GM21737 (cell line): ENCODE measurements around the gene VEZT.
"Not testable (repeated sequence)": the region's sequence is repeated elsewhere in the genome, so short reads cannot be mapped to it uniquely, and the experiment has no call there.

Experiments
- ATAC-seq: cut with Tn5 transposase; IDR thresholded peaks from one replicate; pipeline ENCODE4 v1.9.1; 2021; ENCODE audit warnings: mild to moderate bottlenecking, moderate library complexity; ENCODE audit not compliant: unreplicated experiment

The VEZT gene

GRCh38 chr12:95220190-95220589, 2.6 kb downstream of the VEZT start:
- ATAC-seq = no peak

- no peak for ATAC-seq
Observed at GRCh38 chr12:95220726-95221125, 3.1 kb downstream of the VEZT start.

GRCh38 chr12:95224202-95225170, 6.9 kb downstream of the VEZT start:
- ATAC-seq = no peak

- no peak for ATAC-seq
Observed at GRCh38 chr12:95225645-95226212, 8.1 kb downstream of the VEZT start.

GRCh38 chr12:95227818-95228356, 10.3 kb downstream of the VEZT start:
- no peak for ATAC-seq

GRCh38 chr12:95228617-95229016, 11.0 kb downstream of the VEZT start:
- no peak for ATAC-seq

- no peak for ATAC-seq
Observed at GRCh38 chr12:95229636-95230035, 12.0 kb downstream of the VEZT start.

- ATAC-seq = no peak
Observed at GRCh38 chr12:95230313-95230712, 12.7 kb downstream of the VEZT start.

- no peak for ATAC-seq
Observed at GRCh38 chr12:95231190-95231589, 13.6 kb downstream of the VEZT start.

GRCh38 chr12:95234187-95234586, 16.6 kb downstream of the VEZT start:
- ATAC-seq = not testable (repeated sequence)

GRCh38 chr12:95235621-95236020, 18.0 kb downstream of the VEZT start:
- ATAC-seq = not testable (repeated sequence)

- ATAC-seq = no peak
Observed at GRCh38 chr12:95237315-95237714, 19.7 kb downstream of the VEZT start.

- no peak for ATAC-seq
Observed at GRCh38 chr12:95238150-95238549, 20.5 kb downstream of the VEZT start.

GRCh38 chr12:95239216-95239615, 21.6 kb downstream of the VEZT start:
- no peak for ATAC-seq

GRCh38 chr12:95239835-95240234, 22.2 kb downstream of the VEZT start:
- ATAC-seq = not testable (repeated sequence)

GRCh38 chr12:95240556-95240955, 22.9 kb downstream of the VEZT start:
- ATAC-seq = no peak

- ATAC-seq = not testable (repeated sequence)
Observed at GRCh38 chr12:95241138-95241537, 23.5 kb downstream of the VEZT start.

- ATAC-seq = no peak
Observed at GRCh38 chr12:95241761-95242506, 24.3 kb downstream of the VEZT start.

- ATAC-seq = no peak
Observed at GRCh38 chr12:95243497-95244183, 26.0 kb downstream of the VEZT start.

GRCh38 chr12:95244350-95244749, 26.7 kb downstream of the VEZT start:
- no peak for ATAC-seq

- ATAC-seq = no peak
Observed at GRCh38 chr12:95248095-95248494, 30.5 kb downstream of the VEZT start.
